OCI-LY3 (cell line): ENCODE results near the gene IQCH.

Experiments used
- EZH2phosphoT487 ChIP-seq: fragments of 200-600 bp; shearing (Covaris generic); IDR thresholded peaks from 2 replicates; pipeline ENCODE4 v1.6.1; 2018; ENCODE audit warnings: antibody characterized with exemption, mixed run types, low read depth
- TF ChIP-seq, protein P1 (sequence below): fragments of 200-600, 300-600 bp; sonication (generic); IDR thresholded peaks from 2 replicates; pipeline ENCODE4 v1.5.1; 2014; ENCODE audit warnings: antibody characterized with exemption, low read length, low read depth

DNA sequence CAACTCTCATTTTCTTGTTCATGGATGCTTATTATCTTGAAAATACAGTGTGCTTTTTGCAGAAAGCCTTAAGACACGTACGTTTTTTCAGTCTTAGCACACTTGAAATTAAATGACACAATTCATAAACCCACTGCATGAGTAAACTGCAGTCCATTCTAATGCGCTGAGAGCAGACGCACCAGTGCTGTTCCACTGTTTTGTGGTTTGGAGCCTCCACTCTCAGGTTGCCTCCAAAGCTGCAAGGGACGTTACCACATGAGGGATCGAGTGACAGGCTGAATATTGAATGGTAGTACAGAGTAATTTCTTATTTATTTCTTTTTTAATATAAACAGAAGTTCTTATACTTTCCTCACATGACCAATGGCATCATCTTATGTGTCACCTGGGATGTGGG lies 12.3 kb downstream of the IQCH start:
- TF ChIP-seq, protein P1, sequence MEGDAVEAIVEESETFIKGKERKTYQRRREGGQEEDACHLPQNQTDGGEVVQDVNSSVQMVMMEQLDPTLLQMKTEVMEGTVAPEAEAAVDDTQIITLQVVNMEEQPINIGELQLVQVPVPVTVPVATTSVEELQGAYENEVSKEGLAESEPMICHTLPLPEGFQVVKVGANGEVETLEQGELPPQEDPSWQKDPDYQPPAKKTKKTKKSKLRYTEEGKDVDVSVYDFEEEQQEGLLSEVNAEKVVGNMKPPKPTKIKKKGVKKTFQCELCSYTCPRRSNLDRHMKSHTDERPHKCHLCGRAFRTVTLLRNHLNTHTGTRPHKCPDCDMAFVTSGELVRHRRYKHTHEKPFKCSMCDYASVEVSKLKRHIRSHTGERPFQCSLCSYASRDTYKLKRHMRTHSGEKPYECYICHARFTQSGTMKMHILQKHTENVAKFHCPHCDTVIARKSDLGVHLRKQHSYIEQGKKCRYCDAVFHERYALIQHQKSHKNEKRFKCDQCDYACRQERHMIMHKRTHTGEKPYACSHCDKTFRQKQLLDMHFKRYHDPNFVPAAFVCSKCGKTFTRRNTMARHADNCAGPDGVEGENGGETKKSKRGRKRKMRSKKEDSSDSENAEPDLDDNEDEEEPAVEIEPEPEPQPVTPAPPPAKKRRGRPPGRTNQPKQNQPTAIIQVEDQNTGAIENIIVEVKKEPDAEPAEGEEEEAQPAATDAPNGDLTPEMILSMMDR: no peak
- TF ChIP-seq EZH2phosphoT487: no peak
